Stimulated activated effector memory CD8-positive, alpha-beta T cell treated with anti-CD3 and anti-CD28 coated beads, Interleukin-12 subunit alpha, Interleukin-12 subunit beta, amount 100 ng/mL, for 72 hours (primary cell): ENCODE measurements around the gene NUDT22.

ENCODE experiments used
- ATAC-seq: fragments of 150-1000 bp; cut with Tn5 transposase; 2 replicates; pipeline ENCODE4 v1.10.0; 2021
- DNase-seq, 2 donors: peaks; one replicate each; pipeline ENCODE4 v3.0.0; 2021 to 2022; ENCODE audit warnings: low spot score in 2 of 2
- H3K27ac Mint-ChIP-seq: one replicate; pipeline ENCODE4 v1.8.0; 2022; ENCODE audit warnings: mild to moderate bottlenecking, mixed read lengths
- H3K36me3 Mint-ChIP-seq: one replicate; pipeline ENCODE4 v1.8.0; 2022; ENCODE audit warnings: mild to moderate bottlenecking, mixed read lengths
- H3K4me1 Mint-ChIP-seq: one replicate; pipeline ENCODE4 v1.8.0; 2022; ENCODE audit warnings: mixed read lengths
- H3K4me3 Mint-ChIP-seq: one replicate; pipeline ENCODE4 v1.8.0; 2022; ENCODE audit warnings: mild to moderate bottlenecking, mixed read lengths
- H3K9me3 Mint-ChIP-seq: one replicate; pipeline ENCODE4 v1.8.0; 2022; ENCODE audit warnings: mixed read lengths

Gene NUDT22

GRCh38 chr11:64276653-64277431, 50.8 kb downstream of the NUDT22 start:
- no peaks in the 10 kb centered on the region for H3K9me3 Mint-ChIP-seq
- ATAC-seq: no peak
- DNase-seq: no peak
- H3K4me3 Mint-ChIP-seq: no peak overlapping the region
- H3K36me3 Mint-ChIP-seq: peaks cover 25% of the 10 kb centered on the region
- H3K4me1 Mint-ChIP-seq: peaks cover 16% of the 10 kb centered on the region
- no peak overlapping the region for H3K27ac Mint-ChIP-seq

GRCh38 chr11:64278576-64279190, 52.6 kb downstream of the NUDT22 start:
- no peak for ATAC-seq
- H3K4me3 Mint-ChIP-seq: no peak overlapping the region
- no peaks in the 10 kb centered on the region for H3K9me3 Mint-ChIP-seq
- H3K4me1 Mint-ChIP-seq: peaks cover 31% of the 10 kb centered on the region
- DNase-seq: no peak
- no peak overlapping the region for H3K27ac Mint-ChIP-seq
- peaks cover 27% of the 10 kb centered on the region for H3K36me3 Mint-ChIP-seq
